Activated CD8-positive, alpha-beta T cell treated with anti-CD3 and anti-CD28 coated beads, Interleukin-2, amount 10 ng/mL, durations not matched to agents 7 days and 5 days (primary cell): ENCODE measurements around the gene ATF1. TPM values are rescaled to one million over a fixed set of nuclear protein-coding genes. Genes with fewer than 3 reads are reported as not detected.

Source experiments
- ATAC-seq: fragments of 150-1000 bp; cut with Tn5 transposase; one replicate; pipeline ENCODE4 v1.10.0; 2021; ENCODE audit warnings: moderate library complexity
- CTCF ChIA-PET: fragments of 350-600 bp; sonication (Branson Sonifier 250); formaldehyde crosslinking; loops from one replicate; lab custom pipeline; 2021; ENCODE audit warnings: antibody characterized with exemption; lab: Charles Lee
- POLR2A ChIA-PET: fragments of 350-600 bp; sonication (Branson Sonifier 250); formaldehyde crosslinking; loops from one replicate; lab custom pipeline; 2021; ENCODE audit warnings: antibody characterized with exemption; lab: Charles Lee
- DNase-seq: peaks from one replicate; pipeline ENCODE4 v3.0.0-alpha.2; 2020
- H3K27ac Mint-ChIP-seq: one replicate; pipeline ENCODE4 v1.8.0; 2021; ENCODE audit warnings: mild to moderate bottlenecking, mixed read lengths
- H3K27me3 Mint-ChIP-seq: one replicate; pipeline ENCODE4 v1.8.0; 2021; ENCODE audit warnings: low read depth, mixed read lengths
- H3K36me3 Mint-ChIP-seq: one replicate; pipeline ENCODE4 v1.8.0; 2021; ENCODE audit warnings: low read depth, mixed read lengths
- H3K4me1 Mint-ChIP-seq: one replicate; pipeline ENCODE4 v1.8.0; 2021; ENCODE audit warnings: low read depth, mixed read lengths
- H3K4me3 Mint-ChIP-seq: one replicate; pipeline ENCODE4 v1.8.0; 2021; ENCODE audit warnings: mild to moderate bottlenecking, mixed read lengths
- H3K9me3 Mint-ChIP-seq: one replicate; pipeline ENCODE4 v1.8.0; 2022; ENCODE audit warnings: mixed read lengths; ENCODE audit not compliant: insufficient read depth
- total RNA-seq, 2 experiments: library from RNA; stranded (reverse); gene quantifications; one replicate each; pipeline ENCODE4 v1.2.3, GENCODE V29; 2021

Gene ATF1
- total RNA-seq, 2 experiments from 2014 or later, result 35.4 to 36.7 TPM

DNA sequence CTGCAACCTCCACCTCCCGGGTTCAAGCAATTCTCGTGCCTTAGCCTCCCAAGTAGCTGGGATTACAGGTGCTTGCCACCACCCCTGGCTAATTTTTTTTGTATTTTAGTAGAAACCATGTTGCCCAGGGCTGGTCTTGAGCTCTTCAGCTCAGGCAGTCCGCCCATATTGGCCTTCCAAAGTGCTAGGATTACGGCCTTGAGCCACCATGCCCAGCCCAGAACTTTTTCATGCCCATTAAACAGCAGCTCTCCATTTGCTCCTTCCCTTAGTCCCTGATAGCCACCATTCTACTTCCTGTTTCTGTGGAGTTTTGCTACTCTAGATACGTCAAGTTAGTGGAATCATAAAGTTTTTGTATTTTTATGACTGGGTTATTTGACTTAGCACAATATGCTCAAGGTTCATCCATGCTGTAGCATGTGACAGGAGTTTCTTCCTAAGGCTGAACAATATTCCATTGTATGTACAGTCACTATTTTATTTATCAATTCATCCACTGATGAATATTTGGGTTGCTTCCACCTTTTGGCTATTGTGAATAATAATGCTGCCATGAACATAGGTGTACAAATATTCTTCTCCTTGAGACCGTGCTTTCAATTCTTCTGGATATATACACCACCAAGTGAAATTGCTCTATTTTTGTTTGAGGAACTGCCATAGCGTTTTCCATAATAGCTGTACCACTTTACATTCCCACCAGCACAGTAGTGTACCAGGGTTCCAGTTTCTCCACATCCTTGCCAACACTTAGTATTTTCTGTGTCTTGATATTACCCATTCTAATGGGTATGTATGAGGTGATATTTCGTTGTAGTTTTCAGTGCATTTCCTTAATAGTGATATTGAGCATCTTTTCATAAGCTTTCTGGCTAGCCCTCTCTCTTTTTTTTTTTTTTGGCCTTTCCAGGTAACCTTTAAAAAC lies 15.0 kb downstream of the ATF1 start:
- CTCF ChIA-PET, result interaction anchor here (0.7 to 4.5 kb wide), 3 partner anchors 12 to 293 kb away, joined by 3 to 22 read pairs (median 4); no protein-coding TSS in a partner anchor
- DNase-seq (no peak), ATAC-seq (no peak)
- H3K4me1 Mint-ChIP-seq, result no peaks in the 10 kb centered on the region
- H3K9me3 Mint-ChIP-seq, result no peaks in the 10 kb centered on the region
- peaks cover 6% of the 10 kb centered on the region for H3K36me3 Mint-ChIP-seq
- H3K27me3 Mint-ChIP-seq, result no peaks in the 10 kb centered on the region
- no peak overlapping the region for H3K4me3 Mint-ChIP-seq
- POLR2A ChIA-PET, result no interaction called here
- no peak overlapping the region for H3K27ac Mint-ChIP-seq

DNA sequence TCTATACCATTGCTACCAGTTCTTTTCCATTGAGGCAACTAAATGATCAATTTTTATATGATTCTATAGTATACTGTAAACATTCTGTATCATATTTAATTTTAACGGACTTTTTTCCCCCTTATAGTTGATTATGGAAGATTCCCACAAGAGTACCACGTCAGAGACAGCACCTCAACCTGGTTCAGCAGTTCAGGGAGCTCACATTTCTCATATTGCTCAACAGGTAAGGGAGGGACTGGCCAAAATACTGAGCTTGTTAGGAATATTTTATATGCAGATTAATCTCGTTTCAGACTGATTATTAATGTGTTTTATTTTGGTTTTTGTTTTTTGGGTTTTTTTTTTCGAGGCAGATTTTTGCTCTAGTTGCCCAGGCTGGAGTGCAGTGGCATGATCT lies 16.1 kb downstream of the ATF1 start:
- Mint-ChIP-seq H3K36me3 (peaks cover 10% of the 10 kb centered on the region), H3K4me3 (no peak overlapping the region), H3K27ac (no peak overlapping the region), H3K27me3 (no peaks in the 10 kb centered on the region), H3K9me3 (no peaks in the 10 kb centered on the region), H3K4me1 (peaks cover 5% of the 10 kb centered on the region)
- ChIA-PET POLR2A (no interaction called here), CTCF (interaction anchor here (0.9 to 4.5 kb wide), 2 partner anchors 13 to 15 kb away, joined by 3 to 22 read pairs; no protein-coding TSS in a partner anchor)
- ATAC-seq, result no peak
- DNase-seq, result no peak

DNA sequence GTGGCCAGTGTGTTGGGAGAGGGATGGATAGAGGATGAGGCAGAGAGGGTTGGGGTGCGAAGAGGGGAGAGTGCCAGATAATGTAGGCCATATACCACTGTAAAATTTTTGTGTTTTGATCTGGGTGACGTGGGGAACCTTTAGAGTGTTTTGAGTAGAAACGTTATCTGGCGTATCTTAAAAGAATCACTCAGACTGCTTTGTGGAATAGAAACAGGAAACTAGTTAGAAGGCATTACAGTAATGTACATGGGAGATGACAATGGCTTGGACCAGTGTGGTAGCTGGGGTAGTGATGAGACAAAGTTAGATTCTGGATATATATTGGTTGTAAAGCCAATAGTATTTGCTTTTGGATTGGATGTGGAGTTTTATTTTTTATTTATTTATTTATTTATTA lies 20.6 kb downstream of the ATF1 start:
- Mint-ChIP-seq H3K9me3 (no peaks in the 10 kb centered on the region), H3K36me3 (peaks cover 24% of the 10 kb centered on the region), H3K4me1 (peaks cover 5% of the 10 kb centered on the region), H3K27ac (no peak overlapping the region), H3K27me3 (no peaks in the 10 kb centered on the region), H3K4me3 (no peak overlapping the region)
- POLR2A ChIA-PET, result no interaction called here
- DNase-seq, result no peak
- ATAC-seq, result no peak
- CTCF ChIA-PET, result interaction anchor here (1.5 kb wide), 1 partner anchor 19 kb away, joined by 4 read pairs; no protein-coding TSS in a partner anchor

DNA sequence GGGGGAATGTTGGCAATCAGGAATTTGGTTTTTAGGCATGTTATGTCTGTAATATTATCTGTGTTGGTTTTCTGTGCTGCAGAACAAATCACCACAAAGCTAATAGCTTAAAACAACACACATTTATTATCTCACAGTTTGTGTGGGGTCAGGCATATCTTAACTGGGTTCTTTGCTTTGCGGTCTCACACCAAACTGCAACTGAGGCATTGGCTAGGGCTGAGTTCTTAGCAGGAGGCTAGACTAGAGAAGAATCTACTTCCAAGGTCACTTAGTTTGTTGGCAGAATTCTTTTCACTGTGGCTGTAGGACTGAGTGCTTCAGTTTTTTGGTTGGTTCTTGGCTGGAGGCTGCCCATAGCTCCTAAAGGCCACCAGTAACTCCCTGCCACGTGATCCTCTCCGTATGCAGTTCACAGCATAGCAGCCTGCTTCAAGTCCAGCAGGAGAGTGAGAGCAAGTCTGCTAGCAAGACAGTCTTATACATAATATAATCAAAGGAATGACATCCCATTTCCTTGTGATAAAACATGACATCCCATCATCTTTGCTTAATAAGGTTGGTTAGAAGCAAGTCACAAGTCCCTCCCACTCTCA lies 21.6 kb downstream of the ATF1 start:
- Mint-ChIP-seq H3K27me3 (no peaks in the 10 kb centered on the region), H3K4me3 (no peak overlapping the region), H3K9me3 (no peaks in the 10 kb centered on the region), H3K27ac (no peak overlapping the region), H3K36me3 (peaks cover 26% of the 10 kb centered on the region), H3K4me1 (peaks cover 5% of the 10 kb centered on the region)
- DNase-seq (no peak), ATAC-seq (no peak)
- CTCF ChIA-PET, result interaction anchor here (1.4 to 1.5 kb wide), 2 partner anchors 20 to 200 kb away, joined by 3 to 4 read pairs; no protein-coding TSS in a partner anchor
- POLR2A ChIA-PET, result no interaction called here

DNA sequence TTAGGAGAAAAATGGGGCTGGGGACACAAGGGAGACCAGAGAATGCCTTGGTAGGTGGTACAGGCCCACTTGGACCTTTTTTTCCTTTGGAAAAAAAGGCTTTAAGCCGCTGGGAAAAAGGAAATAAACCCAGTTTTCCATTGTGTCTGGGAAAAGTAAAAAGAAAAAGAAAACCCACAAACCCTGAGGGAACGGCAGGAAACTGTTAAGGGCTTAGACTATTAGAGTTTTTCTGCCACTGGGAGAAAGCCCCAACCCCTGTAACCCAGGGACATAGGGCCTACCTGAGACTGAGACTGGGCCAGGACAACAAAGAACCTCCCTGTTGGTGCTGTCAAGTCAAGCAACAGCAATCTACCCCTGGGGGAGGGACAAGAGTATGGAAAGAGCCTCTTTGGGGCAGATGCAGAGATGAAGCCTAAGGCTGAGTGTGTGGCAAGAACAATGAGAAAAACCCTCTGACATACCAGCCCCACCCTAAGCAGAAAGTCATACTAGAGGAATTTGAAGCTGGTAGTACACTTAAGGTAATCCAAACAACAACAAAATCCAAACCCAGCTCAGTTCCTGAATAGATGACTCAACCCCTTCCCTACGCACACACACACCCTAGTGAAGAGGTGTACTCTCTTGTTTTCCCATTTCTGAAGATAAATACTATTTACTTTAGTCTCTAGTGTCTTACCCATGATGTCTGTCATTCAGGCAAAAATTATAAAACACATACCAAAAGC lies 22.8 kb downstream of the ATF1 start:
- Mint-ChIP-seq H3K4me3 (no peak overlapping the region), H3K27ac (no peak overlapping the region), H3K9me3 (no peaks in the 10 kb centered on the region), H3K27me3 (no peaks in the 10 kb centered on the region), H3K4me1 (peaks cover 5% of the 10 kb centered on the region), H3K36me3 (peaks cover 29% of the 10 kb centered on the region)
- POLR2A ChIA-PET, result no interaction called here
- no peak for ATAC-seq
- no peak for DNase-seq
- CTCF ChIA-PET, result interaction anchor here (1.4 kb wide), 1 partner anchor 199 kb away, joined by 3 read pairs; no protein-coding TSS in a partner anchor

DNA sequence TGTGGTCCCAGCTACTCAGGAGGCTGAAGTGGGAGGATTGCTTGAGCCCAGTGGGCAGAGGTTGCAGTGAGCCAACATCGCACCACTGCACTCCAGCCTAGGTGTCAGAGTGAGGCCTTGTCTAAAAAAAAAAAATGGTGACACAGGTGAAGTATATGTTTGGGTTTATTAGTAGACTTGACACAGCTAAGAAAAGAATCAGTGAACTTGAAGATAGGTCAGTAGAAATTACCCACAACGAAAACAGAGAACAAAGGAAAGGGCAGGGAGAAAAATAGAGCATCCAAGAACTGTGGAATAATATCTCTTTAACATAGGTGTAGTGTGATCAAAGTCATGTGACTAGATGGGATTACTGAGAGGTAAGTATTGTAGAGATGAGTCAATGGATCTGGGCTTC lies 23.7 kb downstream of the ATF1 start:
- Mint-ChIP-seq H3K27me3 (no peaks in the 10 kb centered on the region), H3K36me3 (peaks cover 27% of the 10 kb centered on the region), H3K27ac (no peak overlapping the region), H3K4me3 (no peak overlapping the region), H3K9me3 (no peaks in the 10 kb centered on the region), H3K4me1 (peaks cover 5% of the 10 kb centered on the region)
- CTCF ChIA-PET, result interaction anchor here (1.8 kb wide), 1 partner anchor 38 kb away, joined by 4 read pairs; no protein-coding TSS in a partner anchor
- DNase-seq (no peak), ATAC-seq (no peak)
- POLR2A ChIA-PET, result interaction anchor here (0.6 to 1.0 kb wide), 2 partner anchors 24 to 141 kb away, joined by 3 to 5 read pairs; no protein-coding TSS in a partner anchor

DNA sequence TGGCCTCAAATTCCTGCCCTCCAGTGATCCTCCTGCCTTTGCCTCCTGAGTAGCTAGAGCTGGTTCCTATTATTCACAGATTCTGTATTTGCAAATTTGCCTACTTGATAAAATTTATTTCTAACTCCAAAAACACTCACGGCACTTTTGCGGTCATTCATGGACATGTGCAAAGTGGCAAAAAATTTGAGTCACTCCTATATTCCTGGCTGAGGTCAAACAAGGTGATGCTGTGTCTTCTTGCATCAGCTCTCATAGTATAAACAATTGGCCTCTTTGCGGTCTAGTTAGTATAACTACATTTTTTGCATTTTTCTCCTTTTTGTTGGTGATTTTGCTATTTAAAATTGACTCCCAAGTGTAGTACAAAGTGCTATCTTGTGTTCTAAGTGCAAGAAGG lies 24.7 kb downstream of the ATF1 start:
- Mint-ChIP-seq H3K4me3 (no peak overlapping the region), H3K36me3 (peaks cover 27% of the 10 kb centered on the region), H3K27me3 (no peaks in the 10 kb centered on the region), H3K9me3 (no peaks in the 10 kb centered on the region), H3K4me1 (peaks cover 5% of the 10 kb centered on the region), H3K27ac (no peak overlapping the region)
- ChIA-PET POLR2A (no interaction called here), CTCF (interaction anchor here (1.8 kb wide), 1 partner anchor 37 kb away, joined by 4 read pairs; no protein-coding TSS in a partner anchor)
- DNase-seq (no peak), ATAC-seq (no peak)

DNA sequence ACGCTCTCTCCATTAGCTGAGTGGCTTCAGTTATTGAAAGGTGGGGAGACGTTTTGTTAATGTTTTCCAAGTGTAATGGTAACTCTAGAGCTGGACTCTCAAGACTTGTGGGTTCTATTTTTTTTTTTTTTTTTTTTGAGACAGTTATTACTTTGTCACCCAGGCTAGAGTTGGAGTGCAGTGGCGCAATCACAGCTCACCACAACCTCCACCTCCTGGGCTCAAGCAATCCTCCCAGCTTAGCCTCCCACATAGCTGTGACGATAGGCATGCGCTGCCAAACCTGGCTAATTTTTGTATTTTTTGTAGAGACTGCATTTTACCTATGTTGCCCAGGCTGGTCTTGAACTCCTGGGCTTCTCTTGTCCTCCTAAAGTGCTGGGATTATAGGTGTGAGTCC lies 26.2 kb downstream of the ATF1 start:
- CTCF ChIA-PET, result no interaction called here

DNA sequence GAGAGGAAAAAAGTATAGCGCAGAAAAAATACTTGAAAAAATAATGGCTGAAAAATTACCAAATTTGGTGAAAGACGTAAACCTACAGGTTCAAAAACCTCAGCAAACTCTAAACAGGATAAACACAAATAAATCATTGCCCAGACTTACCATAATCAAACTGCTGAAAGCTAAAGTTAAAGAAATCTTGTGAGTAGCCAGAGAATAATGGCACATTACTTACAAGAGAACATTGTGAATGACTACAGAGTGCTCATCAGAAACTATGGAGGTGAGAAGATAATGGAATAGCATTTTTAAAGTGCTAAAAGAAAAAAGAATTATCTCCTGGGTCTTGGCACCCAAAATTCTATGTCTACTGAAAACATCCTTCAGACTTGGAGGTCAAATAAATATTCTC lies 36.0 kb downstream of the ATF1 start:
- Mint-ChIP-seq H3K36me3 (peaks cover 60% of the 10 kb centered on the region), H3K4me3 (no peak overlapping the region), H3K27me3 (no peaks in the 10 kb centered on the region), H3K9me3 (peaks cover 17% of the 10 kb centered on the region), H3K4me1 (no peaks in the 10 kb centered on the region), H3K27ac (no peak overlapping the region)
- CTCF ChIA-PET, result interaction anchor here (1.5 kb wide), 1 partner anchor 35 kb away, joined by 6 read pairs; no protein-coding TSS in a partner anchor
- ATAC-seq (no peak), DNase-seq (no peak)
- POLR2A ChIA-PET, result no interaction called here

More for the DNA sequence above, 26.2 kb downstream of the ATF1 start:
- ATAC-seq (no peak), DNase-seq (peak; percentile 4)
- Mint-ChIP-seq H3K4me3 (no peak overlapping the region), H3K27ac (no peak overlapping the region), H3K9me3 (no peaks in the 10 kb centered on the region), H3K4me1 (no peaks in the 10 kb centered on the region), H3K36me3 (peaks cover 21% of the 10 kb centered on the region), H3K27me3 (no peaks in the 10 kb centered on the region)
- POLR2A ChIA-PET, result no interaction called here

DNA sequence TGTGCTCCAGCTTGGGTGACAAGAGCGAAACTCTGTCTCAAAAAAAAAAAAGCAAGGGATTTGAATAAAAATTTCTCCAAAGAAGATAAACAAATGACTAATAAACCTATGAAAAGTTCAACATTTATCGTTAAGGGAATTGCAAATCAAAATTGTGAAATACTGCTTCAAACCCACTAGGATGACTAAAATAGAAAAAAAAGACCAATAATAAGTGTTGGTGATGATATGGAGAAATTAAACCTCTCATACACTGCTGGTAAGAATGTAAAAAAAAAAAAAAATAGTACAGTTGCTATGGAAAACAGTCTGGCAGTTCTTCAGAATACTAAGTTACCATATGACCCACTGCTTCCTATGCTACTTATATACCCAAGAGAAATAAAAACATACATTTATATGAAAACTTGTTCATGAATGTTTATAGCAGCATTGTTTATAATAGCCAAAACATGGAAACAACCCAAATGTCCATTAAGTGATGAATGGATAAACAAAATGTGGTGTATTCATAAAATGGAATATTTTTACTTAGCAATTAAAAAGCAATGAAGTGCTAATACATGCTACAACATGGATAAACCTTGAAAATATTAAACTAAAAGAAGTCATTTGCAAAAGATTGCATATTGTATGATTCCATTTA lies 39.5 kb downstream of the ATF1 start:
- ChIA-PET POLR2A (no interaction called here), CTCF (interaction anchor here (2.2 kb wide), 1 partner anchor 38 kb away, joined by 5 read pairs; no protein-coding TSS in a partner anchor)
- Mint-ChIP-seq H3K27ac (no peak overlapping the region), H3K36me3 (peaks cover 39% of the 10 kb centered on the region), H3K4me3 (no peak overlapping the region), H3K9me3 (peaks cover 17% of the 10 kb centered on the region), H3K4me1 (no peaks in the 10 kb centered on the region), H3K27me3 (no peaks in the 10 kb centered on the region)
- no peak for ATAC-seq
- no peak for DNase-seq

DNA sequence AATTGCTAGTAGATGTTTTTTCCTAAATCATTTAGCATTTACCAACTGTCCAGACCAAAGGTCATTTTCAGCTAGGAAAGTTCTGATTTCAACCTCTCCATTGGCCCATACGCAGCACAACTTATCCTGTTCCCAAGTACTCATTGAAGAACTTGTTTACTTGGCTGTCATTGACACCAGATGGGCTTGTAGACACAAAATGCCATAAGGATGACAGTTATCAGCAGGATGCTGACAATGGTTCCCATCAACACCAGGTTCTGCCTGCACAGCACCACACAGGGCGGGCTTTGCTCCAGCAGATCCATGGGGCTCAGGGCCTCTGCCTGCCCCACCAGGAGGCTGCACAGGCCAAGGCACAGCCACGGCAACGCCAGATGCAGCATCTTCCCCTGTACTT lies 42.3 kb downstream of the ATF1 start:
- H3K4me1 Mint-ChIP-seq, result no peaks in the 10 kb centered on the region
- CTCF ChIA-PET, result no interaction called here
- H3K9me3 Mint-ChIP-seq, result peaks cover 2% of the 10 kb centered on the region
- no peak overlapping the region for H3K27ac Mint-ChIP-seq
- DNase-seq (no peak), ATAC-seq (no peak)
- peaks cover 22% of the 10 kb centered on the region for H3K36me3 Mint-ChIP-seq
- no peak overlapping the region for H3K4me3 Mint-ChIP-seq
- H3K27me3 Mint-ChIP-seq, result no peaks in the 10 kb centered on the region
- POLR2A ChIA-PET, result no interaction called here
